GM19468 (cell line): ENCODE data around the gene TRPV2.

Experiments used
- ATAC-seq: cut with Tn5 transposase; IDR thresholded peaks from one replicate; pipeline ENCODE4 v1.9.1; 2021; ENCODE audit warnings: mild to moderate bottlenecking, moderate library complexity, moderate number of reproducible peaks; ENCODE audit not compliant: unreplicated experiment; ENCODE audit errors: extremely low read depth

TRPV2 gene

DNA sequence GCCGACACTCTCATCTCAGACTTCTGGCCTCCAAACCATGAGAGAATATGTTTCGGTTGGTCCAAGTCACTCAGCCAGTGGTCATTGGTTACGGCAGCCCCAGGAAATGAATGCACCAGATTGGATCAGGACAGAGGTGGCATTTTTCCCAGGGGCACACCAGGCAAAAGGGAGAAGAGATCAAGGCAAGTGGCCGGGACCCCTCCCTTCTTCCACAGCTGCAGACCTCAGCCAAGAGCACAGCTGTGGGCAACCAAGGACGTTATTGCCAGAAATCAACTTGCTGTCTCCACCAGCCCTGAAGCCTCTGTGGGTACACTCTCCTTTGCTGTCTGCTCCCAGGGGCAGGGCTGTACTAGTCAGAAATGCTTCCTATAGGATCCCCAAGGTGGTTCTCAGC, 55.9 kb downstream of the TRPV2 start:
- no peak for ATAC-seq

DNA sequence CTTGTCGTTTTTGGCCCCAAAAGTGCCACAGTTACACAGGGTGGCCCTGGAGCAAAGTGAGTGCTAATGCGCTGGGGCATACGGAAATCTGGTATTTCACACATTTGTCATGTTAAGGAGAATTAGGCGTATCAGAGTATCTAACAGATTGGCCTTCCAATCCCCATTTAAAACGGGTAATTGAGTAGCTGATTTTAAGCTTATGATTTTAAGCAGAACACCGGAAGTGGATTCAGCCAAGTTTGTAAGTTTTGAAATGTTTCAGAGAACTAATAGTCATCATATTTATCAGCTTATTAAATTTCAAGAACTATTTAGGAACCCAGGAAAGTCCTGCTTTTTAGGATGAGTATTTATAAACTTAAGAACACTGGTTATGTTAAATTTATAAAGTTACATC, 57.2 kb downstream of the TRPV2 start:
- no peak for ATAC-seq

DNA sequence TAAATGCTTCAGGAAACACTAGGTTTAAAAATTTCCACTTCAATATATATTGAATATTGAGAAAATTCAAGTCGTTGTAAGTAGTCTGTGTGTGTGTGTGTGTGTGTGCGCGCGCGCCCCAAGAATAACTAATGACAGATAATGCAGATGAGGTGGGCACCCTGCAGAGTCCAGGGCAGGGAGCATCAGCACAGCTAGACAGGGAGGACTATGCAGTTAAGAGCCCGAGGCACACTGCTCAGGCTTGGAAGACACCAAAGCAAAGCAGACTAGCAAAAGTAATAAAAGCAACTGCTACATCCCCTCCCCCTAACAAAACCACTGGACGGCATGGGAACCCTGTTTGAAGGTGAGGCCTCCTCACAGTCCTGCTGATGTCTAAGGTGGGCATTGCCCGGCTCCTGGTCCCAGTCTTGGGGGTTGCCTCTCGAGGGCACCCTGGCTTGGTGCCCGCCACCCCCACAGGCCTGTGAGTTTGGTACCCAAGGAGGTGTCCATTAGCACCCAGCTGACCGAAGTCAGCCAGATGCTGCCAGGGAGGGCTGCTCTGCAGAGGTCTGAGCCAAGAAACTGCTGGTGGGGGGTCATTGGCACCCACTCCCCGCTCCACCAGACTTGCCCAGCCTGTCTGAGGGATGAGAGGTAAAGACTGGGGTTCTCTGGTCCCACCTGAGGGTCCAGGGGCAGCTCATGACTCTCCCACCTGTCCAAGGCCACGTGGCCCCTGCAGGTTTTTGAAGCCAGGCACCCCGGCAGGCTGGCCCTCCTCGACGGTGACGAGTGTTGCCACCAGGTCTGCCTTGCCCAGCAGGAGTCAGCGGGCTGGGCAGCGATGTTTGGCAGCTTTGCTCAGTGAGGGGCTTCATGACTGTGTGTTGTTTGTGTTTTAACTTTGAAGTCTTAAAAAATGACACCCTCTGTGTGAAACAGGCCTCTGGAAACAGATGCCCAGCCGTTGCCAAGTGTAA, 58.0 kb downstream of the TRPV2 start:
- ATAC-seq, result no peak

DNA sequence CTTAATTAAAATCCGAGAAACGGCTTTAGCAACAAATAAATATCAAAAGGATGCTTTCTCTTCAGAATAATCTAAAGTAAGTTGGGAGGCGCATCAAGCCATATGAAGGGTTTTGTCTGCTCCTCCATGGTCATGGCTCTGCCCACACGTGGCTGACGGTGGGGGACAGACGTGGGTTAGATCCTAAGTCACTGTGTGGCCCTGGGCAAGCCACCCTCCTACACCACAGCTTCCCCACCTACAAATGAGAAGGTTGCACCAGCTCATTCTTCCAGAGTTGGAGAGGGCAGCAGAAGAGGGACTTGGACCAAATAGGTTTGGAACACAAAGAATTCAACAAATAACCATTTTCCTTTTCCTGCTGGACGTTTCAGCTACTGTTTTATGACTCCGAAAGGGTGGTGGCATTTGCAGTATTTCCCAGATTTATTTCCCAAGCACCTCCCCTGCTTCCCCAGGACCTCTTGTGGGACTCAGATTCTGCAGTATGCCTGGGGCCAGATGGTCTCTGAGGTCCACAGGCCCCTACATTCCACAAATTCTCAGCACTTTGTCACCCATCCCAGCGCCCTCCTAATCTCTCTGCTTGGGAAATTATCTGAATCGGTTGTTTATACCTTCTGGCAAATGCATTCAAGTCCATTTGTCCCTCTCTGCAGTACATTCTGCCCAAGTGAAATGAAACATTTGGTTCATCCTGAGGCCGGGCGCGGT, 58.8 kb downstream of the TRPV2 start:
- no peak for ATAC-seq

DNA sequence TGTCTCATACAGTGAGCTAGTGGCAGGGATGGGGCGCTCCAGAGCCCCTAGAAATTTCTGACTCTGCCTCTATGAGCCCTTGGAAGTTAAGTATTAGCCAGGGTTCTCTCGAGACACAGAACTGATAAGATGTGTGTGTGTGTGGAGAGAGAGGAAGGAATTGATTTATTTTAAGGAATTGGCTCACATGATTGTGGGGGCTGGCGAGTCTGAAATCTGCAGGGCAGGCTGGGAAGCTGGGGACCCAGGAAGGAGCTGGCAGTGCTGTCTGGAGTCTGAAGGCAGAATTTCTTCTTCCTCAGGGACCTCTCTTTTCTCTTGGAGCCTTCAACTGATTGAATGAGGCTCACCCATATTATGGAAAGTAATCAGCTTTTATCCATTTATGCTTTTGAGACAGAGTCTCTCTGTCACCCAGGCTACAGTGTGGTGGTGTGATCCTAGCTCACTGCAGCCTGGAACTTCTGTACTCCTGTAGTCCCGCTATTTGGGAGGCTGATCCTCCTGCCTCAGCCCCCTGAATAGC, 59.9 kb downstream of the TRPV2 start:
- no peak for ATAC-seq

DNA sequence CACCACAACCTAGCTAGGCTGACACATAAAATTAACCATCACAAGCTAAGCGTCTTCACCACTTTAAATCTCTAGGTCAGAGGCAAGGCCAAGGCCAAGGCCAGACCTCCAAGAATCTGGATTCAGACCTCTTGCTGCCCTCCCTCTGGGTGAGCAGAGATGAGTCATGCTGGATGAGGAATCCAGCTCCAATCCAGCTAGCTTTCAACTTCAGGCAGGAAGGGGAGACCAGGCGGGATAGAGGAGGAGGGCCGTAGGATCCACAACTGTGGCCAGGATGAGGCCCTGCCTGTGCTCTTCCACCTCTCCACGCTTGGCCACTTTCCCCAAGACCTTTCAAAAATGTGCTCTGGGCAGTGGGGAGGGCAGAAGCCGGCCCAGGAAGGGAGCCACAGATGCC, 61.9 kb downstream of the TRPV2 start:
- no peak for ATAC-seq

DNA sequence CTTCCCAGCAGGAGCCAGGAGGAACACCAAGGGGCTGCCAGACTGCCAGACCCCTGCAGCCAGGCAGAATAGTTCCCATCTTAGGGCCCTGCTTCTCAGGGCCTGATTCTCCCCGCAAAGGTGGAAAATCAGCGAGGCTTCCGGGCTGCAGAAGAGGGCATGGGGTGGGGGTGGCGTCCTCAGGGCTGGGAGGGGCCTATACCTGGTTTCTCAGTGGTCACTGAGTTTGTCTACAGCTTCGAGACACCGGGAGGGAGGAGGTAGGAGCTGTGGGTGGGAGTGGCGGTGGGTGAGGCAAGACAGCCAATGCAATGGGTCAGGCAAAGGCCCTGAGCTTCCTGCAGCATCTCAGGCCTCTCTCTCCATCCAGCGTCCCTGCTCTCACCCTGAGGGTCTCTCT, 62.3 kb downstream of the TRPV2 start:
- no peak for ATAC-seq

DNA sequence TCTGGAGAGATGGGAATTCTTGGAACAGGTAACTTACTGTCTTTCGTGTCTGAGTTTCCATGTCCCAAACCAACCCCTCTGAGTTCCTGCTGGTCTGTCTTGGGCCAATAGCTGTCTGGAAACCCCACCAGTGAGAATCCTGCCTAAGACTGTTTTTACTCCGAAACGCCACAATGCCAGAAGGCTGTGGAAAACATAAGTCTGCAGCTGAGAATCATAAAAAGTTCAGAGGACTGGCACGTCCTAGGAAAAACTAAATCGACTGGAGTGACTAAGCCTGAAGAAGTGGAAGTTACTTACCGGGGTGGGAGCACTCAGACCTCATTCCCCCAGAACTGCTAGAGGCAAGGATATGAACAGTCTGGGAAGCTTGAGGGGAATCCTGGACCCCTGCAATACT, 63.3 kb downstream of the TRPV2 start:
- ATAC-seq, result no peak

DNA sequence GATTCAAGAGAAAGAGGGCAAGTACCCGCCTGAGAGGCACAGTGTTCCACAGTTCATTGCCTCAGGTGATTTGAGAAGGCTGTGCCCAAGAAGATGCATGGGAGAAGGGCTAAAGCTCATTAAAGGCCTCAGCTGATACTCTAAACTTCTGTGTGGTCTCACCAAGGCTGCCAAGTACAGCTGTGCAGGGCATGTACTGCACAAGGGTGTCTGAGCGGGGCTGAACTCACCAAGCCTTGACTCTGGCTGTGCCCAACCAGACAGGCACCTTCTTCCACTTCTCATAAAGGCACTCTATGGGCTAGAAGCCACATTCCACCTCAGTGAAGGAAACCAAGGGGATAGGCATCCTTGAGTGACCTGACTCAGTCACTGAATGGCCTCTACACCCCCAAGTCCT, 63.9 kb downstream of the TRPV2 start:
- ATAC-seq, result no peak

DNA sequence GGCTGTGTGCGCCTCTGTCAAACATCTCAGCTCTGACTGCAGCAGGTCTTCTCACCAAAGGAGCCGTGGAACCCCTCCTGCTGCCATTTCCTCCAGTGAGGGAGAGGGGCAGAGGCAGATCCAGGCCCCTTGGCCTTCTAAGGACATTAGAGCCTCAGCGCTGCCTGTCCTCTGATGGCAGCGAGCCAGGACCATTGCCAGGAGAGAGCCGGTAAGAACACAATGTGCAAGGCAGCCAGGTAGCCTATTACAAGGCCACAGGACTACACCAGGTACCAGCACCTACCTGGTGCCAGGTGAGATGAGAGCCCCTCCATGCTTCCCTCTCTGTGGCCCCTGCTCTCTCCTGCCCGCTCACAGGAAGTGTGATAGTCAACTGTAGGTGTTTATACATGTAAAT, 65.6 kb downstream of the TRPV2 start:
- ATAC-seq, result no peak

DNA sequence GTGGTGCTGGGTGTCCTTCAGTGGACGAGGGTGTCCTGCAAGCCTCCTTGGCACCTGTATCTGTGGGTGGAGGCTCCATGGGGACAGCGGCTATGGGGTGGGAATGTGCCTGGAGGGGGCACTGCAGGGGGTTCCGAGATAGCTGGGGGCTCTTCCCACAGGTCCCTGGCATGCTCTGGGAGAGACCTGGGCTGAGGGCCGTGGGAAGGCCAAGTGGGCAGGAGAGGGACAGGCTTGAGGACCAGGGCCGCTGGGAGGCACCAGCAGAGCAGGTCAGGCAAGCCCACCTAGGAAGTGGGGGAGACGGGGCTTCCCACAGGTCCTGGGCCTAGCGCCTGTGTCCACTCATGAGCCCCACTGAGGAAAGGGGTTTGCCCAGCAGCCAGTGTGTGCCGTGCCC, 66.9 kb downstream of the TRPV2 start:
- no peak for ATAC-seq

DNA sequence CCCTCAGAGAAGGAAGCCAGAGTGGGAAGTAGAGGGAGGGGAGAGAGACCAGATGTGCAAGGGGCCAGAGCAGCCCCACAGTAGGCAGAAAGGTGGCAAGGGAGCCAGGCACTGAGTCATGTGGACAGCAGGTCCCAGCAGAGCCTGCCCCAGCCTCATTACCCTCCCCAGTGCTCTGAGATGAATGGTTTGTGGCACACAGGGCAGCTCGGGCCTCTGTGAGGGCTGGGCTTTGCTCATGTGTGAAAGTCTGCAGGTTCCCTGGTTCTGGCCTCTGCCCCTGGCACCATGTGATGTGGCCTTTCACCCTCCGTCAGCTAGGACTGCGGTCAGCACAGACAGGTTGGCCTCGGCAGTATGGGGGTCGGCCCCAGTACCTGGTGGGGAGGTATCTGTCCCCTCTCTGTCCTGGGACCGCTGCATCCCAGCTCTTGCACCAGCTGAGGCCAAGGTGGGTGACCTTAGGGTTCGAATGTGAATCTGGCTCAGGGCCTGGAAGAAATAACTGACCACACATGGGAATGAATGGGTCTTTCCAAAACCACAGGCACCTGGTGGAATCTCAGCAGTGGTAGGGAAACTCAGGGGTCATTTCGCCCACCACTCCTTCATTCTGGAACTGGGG, 67.8 kb downstream of the TRPV2 start:
- no peak for ATAC-seq

DNA sequence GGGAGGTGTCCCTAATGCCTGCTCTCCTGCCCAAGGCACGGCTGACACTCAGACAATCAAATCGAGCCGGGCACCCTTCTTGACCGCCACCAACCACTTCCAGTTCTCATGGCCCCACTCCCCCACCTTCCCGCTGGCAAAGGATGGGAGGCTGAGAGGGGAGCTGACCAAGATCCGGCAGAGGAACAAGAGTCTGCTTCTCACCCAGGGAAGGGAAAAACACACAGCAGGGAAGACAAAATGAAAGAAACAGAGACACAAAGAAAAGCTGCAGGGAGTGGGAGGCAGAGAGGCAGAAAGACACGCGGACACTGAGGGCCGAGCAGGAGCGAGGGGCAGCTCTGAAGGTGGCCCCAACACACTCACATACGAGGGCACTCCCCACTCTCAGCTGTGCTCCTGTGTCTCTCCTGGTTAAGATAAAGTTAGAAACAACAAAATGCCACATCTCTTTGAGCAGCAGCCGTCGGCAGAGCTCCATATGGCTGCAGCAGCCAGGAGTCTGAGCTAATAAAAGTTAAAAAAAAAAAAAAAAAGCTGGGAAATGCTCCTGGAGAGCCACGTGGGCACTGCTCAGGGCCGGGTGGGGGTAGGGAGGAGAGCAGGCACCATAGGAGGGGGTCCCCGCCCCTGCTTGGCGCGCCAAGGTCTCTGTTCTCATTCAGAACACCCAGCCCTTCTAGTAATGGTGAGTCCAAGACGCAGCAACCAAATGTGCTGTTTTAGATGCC, 69.2 kb downstream of the TRPV2 start:
- no peak for ATAC-seq
